ENCODE data around the gene SSR3. TPM values are rescaled to one million over a fixed set of nuclear protein-coding genes. Genes with fewer than 3 reads are reported as not detected.

SSR3 gene
- total RNA-seq, 1 experiment from 2014 or later = 287 TPM

DNA sequence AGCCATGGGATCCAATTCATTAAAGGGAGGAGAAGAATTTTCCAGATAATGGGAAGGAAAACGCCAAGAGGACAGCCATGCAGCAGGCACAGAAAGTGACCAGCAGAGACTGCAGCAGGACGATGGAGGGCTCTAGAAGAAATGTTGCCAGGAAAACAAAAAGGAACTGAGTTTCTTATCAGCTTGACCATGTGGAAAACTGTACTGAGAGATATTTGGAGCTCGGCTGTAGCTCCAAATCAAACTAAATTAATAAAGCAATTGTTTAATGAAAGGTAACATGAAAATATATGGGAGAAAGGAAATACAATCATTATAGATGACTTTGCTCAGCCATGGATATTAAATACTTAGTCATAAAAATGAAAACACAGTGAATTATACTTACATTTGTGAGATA lies 63.7 kb downstream of the SSR3 start:
- DNase-seq (ENCODE audit: low read depth) = no peak

Other genes starting within 250 kb of the SSR3 start
- 115 and 155 TPM in 2 replicates for gene TIPARP, start 119.5 kb upstream of the SSR3 start, total RNA-seq (2014; rRNA removed; shearing (Covaris generic))

Data from RPMI7951 (cell line).